Colonic mucosa (tissue), 4 donors: ENCODE measurements around the gene DAGLA. TPM values are rescaled to one million over a fixed set of nuclear protein-coding genes. Genes with fewer than 3 reads are reported as not detected.

Experiments used
- DNase-seq: peaks from one replicate; pipeline ENCODE4 v3.0.0-alpha.2; 2020
- H3K27ac ChIP-seq: fragments of 200-600 bp; one replicate; pipeline ENCODE4 v1.8.0; 2021
- H3K27me3 ChIP-seq: fragments of 200-600 bp; one replicate; pipeline ENCODE4 v1.8.0; 2021
- H3K36me3 ChIP-seq: fragments of 200-600 bp; one replicate; pipeline ENCODE4 v1.8.0; 2021
- H3K4me1 ChIP-seq: fragments of 200-600 bp; one replicate; pipeline ENCODE4 v1.8.0; 2021; ENCODE audit warnings: mild to moderate bottlenecking
- H3K4me3 ChIP-seq: fragments of 200-600 bp; one replicate; pipeline ENCODE4 v1.8.0; 2021
- H3K9ac ChIP-seq, 2 donors: one replicate each; pipeline ENCODE4 v1.7.0; 2013; ENCODE audit warnings: control low read depth in 2 of 2, low read depth in 2 of 2, low read length in 2 of 2
- H3K9me3 ChIP-seq: fragments of 200-600 bp; one replicate; pipeline ENCODE4 v1.8.0; 2021
- intact Hi-C: fragments of 100-400 bp; cut with DNase I; formaldehyde crosslinking; loops from one replicate; pipeline ENCODE4 v1.14.1; 2022
- total RNA-seq, 2 donors: library from RNA; stranded (reverse); fragmentation: NEBNext Ultra II Directional in 1 of 2; extraction: Animal tissue kit (Norgen Biotek cat#: 25700) in 1 of 2; gene quantifications; one replicate each; pipeline ENCODE4 v1.2.1, GENCODE V29; 2021
- TF ChIP-seq, protein P1 (sequence below): fragments of 200-600 bp; IDR thresholded peaks from one replicate; pipeline ENCODE4 v1.8.0; 2022; ENCODE audit warnings: antibody characterized with exemption, mild to moderate bottlenecking
- donor health status: healthy.
- donor health status: DM: no; HTN: no; CAD: no.
- donor health status: DM: no; HTN: no; CAD: no.

Gene DAGLA
- total RNA-seq, 2 donors from 2014 or later, result 7.5 to 12.2 TPM

DNA sequence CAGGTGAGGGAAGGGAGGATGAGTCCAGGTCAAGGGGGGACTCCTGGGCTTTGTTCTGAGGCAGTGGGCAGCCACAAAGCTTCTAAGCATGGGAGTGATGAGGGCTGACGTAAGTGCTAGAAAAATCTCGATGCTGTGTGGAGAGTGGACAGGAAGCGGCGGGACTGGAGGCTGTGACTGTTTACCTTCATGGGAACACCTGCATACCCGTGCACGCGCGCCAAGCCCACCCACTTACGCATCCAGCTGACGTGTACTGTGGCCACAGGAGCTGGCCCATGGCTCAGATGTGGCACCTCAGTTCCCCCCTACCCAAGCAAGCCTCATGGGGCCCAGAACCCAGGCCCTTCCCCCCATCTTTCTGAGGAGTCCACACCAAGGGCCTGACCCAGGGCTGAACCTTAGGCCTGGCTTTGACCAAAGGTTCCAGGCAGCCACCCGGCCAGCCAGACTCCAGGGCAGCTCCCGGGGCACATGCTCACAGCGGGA, 86.2 kb downstream of the DAGLA start:
- H3K27me3 ChIP-seq, result no peaks in the 10 kb centered on the region
- TF ChIP-seq, protein P1, sequence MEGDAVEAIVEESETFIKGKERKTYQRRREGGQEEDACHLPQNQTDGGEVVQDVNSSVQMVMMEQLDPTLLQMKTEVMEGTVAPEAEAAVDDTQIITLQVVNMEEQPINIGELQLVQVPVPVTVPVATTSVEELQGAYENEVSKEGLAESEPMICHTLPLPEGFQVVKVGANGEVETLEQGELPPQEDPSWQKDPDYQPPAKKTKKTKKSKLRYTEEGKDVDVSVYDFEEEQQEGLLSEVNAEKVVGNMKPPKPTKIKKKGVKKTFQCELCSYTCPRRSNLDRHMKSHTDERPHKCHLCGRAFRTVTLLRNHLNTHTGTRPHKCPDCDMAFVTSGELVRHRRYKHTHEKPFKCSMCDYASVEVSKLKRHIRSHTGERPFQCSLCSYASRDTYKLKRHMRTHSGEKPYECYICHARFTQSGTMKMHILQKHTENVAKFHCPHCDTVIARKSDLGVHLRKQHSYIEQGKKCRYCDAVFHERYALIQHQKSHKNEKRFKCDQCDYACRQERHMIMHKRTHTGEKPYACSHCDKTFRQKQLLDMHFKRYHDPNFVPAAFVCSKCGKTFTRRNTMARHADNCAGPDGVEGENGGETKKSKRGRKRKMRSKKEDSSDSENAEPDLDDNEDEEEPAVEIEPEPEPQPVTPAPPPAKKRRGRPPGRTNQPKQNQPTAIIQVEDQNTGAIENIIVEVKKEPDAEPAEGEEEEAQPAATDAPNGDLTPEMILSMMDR, result no peak
- H3K36me3 ChIP-seq, result no peaks in the 10 kb centered on the region
- H3K4me1 ChIP-seq, result no peaks in the 10 kb centered on the region
- H3K9me3 ChIP-seq, result no peaks in the 10 kb centered on the region
- no peak overlapping the region for H3K4me3 ChIP-seq
- no peak overlapping the region for H3K9ac ChIP-seq
- DNase-seq, result no peak
- H3K27ac ChIP-seq, result no peak overlapping the region
- intact Hi-C loops, result no loop called here

DNA sequence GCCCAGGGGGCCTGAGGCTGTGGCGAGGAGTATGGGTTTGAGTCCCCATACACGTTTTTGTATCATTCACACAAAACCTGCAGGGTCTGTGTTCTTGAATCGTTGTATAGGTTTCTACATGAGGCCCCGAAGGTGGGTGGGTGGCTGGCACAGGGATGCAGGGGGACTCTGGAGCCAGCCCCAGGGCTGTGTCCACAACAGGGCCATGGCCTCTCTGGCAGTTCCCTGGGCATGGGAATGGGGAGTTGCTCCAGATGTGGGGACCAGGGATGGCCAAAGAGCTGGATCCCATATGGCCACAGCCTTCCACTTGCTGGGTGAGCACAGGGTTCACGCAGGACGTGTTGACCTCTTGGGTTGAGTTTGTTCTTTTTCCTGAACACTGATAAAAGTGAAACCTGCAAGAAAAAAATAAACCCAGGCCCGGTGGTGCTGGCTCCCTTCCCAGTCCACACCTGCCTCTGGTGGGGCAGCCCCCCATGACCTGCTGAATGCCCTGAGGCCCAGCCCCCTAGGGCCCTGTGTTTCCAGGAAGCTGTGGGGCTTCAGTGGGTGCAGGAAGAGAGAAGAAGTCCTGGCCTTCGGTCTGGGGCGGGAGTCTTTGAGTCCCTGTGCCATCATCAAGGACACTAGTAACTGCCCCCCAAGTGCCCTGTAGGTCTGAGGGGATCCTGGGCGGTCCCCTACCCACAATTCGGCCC, 88.3 kb downstream of the DAGLA start:
- Histone ChIP-seq H3K9ac (no peak overlapping the region), H3K27ac (no peak overlapping the region), H3K27me3 (no peaks in the 10 kb centered on the region), H3K4me3 (no peak overlapping the region), H3K36me3 (no peaks in the 10 kb centered on the region), H3K4me1 (no peaks in the 10 kb centered on the region), H3K9me3 (no peaks in the 10 kb centered on the region)
- TF ChIP-seq, protein P1, result no peak
- no peak for DNase-seq
- intact Hi-C loops, result no loop called here

DNA sequence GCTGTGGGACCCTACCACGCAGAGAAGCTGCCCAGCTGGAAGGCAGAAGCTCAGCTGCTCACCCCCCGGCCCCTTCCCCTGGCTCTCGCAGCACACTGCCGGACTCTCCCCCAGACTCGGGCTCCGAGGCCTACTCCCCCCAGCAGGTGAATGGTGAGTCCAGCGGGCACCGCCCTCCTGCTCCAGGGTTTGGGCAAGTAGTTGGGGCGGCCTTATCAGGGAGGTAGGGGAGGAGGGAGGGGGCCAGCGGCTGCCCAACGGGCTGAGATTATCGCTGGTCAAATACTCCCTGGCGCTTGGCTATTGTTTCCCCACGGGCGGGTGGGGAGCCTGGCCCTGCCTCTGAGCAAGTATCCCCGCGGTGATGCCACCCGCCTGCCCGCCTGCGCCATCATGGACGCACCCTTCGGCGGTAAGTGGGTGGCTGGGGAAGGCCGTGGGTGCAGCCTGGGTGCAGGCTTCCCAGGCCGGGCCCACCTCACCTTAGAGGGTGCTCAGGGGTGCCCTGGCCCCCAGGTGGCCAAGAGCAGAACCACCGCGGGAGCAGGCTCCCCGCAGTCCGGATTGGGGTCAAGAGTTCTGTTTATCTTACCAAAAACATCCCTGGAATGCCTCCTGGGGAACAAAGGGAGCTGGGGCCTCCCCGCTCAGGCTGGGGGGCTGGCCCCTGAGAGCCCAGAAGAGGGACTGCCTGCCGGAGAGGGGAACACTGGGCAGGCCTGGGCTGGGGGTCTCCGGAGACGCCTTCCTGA, 89.2 kb downstream of the DAGLA start:
- no peaks in the 10 kb centered on the region for H3K27me3 ChIP-seq
- H3K4me3 ChIP-seq, result no peak overlapping the region
- TF ChIP-seq, protein P1, result no peak
- intact Hi-C loops, result no loop called here
- no peaks in the 10 kb centered on the region for H3K9me3 ChIP-seq
- H3K4me1 ChIP-seq, result no peaks in the 10 kb centered on the region
- H3K36me3 ChIP-seq, result no peaks in the 10 kb centered on the region
- DNase-seq, result no peak
- no peak overlapping the region for H3K9ac ChIP-seq
- no peak overlapping the region for H3K27ac ChIP-seq

DNA sequence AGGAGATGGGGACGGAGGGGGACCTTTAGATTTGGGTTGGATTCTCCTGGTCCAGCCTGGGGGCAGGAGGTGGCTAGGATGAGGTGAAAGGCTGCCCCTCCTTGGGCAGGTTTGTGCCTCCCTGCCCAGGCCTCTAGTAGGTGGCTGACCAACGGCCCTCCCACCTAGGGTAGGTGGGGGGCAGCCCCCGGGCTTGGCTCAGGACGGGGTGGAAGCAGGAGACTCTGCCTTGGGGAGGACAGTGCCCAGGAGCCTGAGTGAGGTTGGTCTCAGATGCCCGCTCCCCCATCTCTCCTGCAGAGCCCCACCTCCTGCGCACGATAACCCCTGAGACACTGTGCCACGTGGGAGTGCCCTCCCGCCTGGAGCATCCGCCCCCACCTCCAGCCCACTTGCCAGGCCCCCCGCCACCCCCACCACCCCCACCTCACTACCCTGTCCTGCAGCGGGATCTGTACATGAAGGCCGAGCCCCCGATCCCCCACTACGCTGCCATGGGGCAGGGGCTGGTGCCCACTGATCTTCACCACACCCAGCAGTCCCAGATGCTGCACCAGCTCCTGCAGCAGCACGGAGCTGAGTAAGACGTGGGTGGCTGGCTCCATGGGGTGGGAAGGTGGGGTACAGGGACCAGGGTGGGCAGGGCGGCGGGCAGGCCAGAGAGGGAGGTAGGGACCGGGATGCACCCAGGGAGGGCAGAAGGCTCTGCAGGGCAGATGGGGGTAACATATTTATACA, 89.9 kb downstream of the DAGLA start:
- H3K9me3 ChIP-seq, result no peaks in the 10 kb centered on the region
- H3K36me3 ChIP-seq, result no peaks in the 10 kb centered on the region
- H3K9ac ChIP-seq, result no peak overlapping the region
- intact Hi-C loops, result no loop called here
- TF ChIP-seq, protein P1, result no peak
- no peak overlapping the region for H3K4me3 ChIP-seq
- no peak for DNase-seq
- H3K4me1 ChIP-seq, result no peaks in the 10 kb centered on the region
- no peaks in the 10 kb centered on the region for H3K27me3 ChIP-seq
- H3K27ac ChIP-seq, result no peak overlapping the region

DNA sequence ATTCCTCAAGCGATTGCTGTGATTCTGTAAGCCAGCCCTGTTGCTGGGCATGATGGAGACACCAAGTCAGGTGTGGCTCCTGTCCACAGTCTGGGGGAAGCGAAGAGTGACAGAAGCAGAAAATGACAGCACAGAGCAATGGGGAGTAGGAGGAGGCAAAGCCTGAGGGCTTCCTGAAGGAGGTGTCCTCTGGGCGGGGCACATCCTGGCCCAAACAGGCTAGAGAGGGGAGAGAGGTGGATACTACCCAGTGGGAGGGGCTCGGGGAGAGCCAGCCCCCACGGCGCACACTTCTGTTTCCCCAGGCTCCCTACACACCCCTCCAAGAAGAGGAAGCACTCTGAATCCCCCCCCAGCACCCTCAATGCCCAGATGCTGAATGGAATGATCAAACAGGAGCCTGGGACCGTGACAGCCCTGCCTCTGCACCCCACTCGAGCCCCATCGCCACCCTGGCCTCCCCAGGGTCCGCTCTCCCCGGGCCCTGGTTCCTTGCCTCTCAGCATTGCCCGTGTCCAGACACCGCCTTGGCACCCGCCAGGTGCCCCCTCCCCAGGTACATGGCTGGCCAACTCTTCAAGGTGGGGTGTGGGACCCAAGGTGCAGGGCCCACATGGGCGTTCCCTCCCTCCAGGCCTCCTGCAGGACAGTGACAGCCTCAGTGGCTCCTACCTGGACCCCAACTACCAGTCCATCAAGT, 91.2 kb downstream of the DAGLA start:
- Histone ChIP-seq H3K9me3 (no peaks in the 10 kb centered on the region), H3K4me1 (no peaks in the 10 kb centered on the region), H3K27ac (no peak overlapping the region), H3K4me3 (no peak overlapping the region), H3K27me3 (no peaks in the 10 kb centered on the region), H3K9ac (no peak overlapping the region), H3K36me3 (no peaks in the 10 kb centered on the region)
- intact Hi-C loops, result no loop called here
- TF ChIP-seq, protein P1, result no peak
- DNase-seq, result no peak
